GDM1 (cell line): ENCODE data around the gene CACNB4.
"Not testable (repeated sequence)": the region's sequence is repeated elsewhere in the genome, so short reads cannot be mapped to it uniquely, and the experiment has no call there.

Experiments
- DNase-seq: peaks from one replicate; lab custom pipeline; 2025; lab: John Stamatoyannopoulos, UW

The CACNB4 gene

GRCh38 chr2:151905963-151906632 is 192.7 kb downstream of the CACNB4 start:
- DNase-seq = no peak

- DNase-seq = peak; percentile 37
Measured at GRCh38 chr2:151904807-151905206, 194.0 kb downstream of the CACNB4 start.

- no peak for DNase-seq
Measured at GRCh38 chr2:151904021-151904420, 194.8 kb downstream of the CACNB4 start.

- no peak for DNase-seq
Measured at GRCh38 chr2:151902829-151903228, 196.0 kb downstream of the CACNB4 start.

- DNase-seq = no peak
Measured at GRCh38 chr2:151900331-151900730, 198.5 kb downstream of the CACNB4 start.

- DNase-seq = no peak
Measured at GRCh38 chr2:151899156-151899555, 199.7 kb downstream of the CACNB4 start.

GRCh38 chr2:151891566-151892194 is 207.2 kb downstream of the CACNB4 start:
- no peak for DNase-seq

GRCh38 chr2:151887164-151887563 is 211.7 kb downstream of the CACNB4 start:
- DNase-seq = no peak

- DNase-seq = no peak
Measured at GRCh38 chr2:151886241-151886640, 212.6 kb downstream of the CACNB4 start.

- no peak for DNase-seq
Measured at GRCh38 chr2:151882786-151883445, 215.9 kb downstream of the CACNB4 start.

- DNase-seq = no peak
Measured at GRCh38 chr2:151881342-151881741, 217.5 kb downstream of the CACNB4 start.

- no peak for DNase-seq
Measured at GRCh38 chr2:151880586-151880985, 218.3 kb downstream of the CACNB4 start.

GRCh38 chr2:151878655-151879563 is 219.9 kb downstream of the CACNB4 start:
- DNase-seq = peak; percentile 39

GRCh38 chr2:151878204-151878603 is 220.6 kb downstream of the CACNB4 start:
- DNase-seq = no peak

- DNase-seq = not testable (repeated sequence)
Measured at GRCh38 chr2:151875631-151876030, 223.2 kb downstream of the CACNB4 start.

- no peak for DNase-seq
Measured at GRCh38 chr2:151872463-151872862, 226.4 kb downstream of the CACNB4 start.

GRCh38 chr2:151869291-151869690 is 229.6 kb downstream of the CACNB4 start:
- DNase-seq = no peak

GRCh38 chr2:151862700-151863099 is 236.1 kb downstream of the CACNB4 start:
- DNase-seq = no peak

GRCh38 chr2:151861174-151861573 is 237.7 kb downstream of the CACNB4 start:
- no peak for DNase-seq

GRCh38 chr2:151860613-151861146 is 238.2 kb downstream of the CACNB4 start:
- DNase-seq = no peak

GRCh38 chr2:151860210-151860609 is 238.6 kb downstream of the CACNB4 start:
- DNase-seq = no peak

- DNase-seq = no peak
Measured at GRCh38 chr2:151857650-151858049, 241.2 kb downstream of the CACNB4 start.
